Measurements from ENCODE around the gene PILRB.

DNA sequence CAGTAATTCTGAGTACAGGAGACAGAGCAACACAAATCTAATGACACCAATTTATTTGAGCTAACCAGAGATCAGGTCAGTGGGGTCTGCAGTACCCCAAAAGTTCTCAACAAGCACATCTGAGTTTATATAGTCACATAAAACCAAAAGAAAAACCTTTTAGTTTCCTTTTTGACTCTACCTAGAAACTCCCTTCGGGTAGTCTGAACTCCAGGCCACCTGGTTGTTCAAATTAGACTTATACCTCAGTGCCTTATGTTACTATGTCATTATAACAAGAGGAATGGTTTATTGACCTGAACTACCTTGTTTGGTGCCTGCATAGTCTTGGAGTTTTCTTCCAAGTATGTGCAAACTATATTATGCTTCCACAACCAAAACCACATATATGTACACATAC lies 56.0 kb downstream of the PILRB start:
- TF ChIP-seq EZH2 (IDR thresholded peaks at IDR 0.05) (no peak), POLR2AphosphoS5 (IDR thresholded peaks at IDR 0.05; ENCODE audit: borderline replicate concordance, low read depth, low read length) (no peak), FOXP2 (optimal IDR thresholded peaks at IDR 0.05; ENCODE audit: control extremely low read depth, extremely low read length, insufficient read depth) (no peak)
